Measurements from ENCODE around the gene FAM111A.
"Not testable (repeated sequence)": the region's sequence is repeated elsewhere in the genome, so short reads cannot be mapped to it uniquely, and the experiment has no call there.

Gene FAM111A

GRCh38 chr11:59142530-59143507, at the start of gene FAM111A:
Gene FAM111A, plus strand, starts transcription at chr11:59142856. Its CDS starts 6,017 bp downstream, at chr11:59148873.
- DNase-seq, result no peak

GRCh38 chr11:59093576-59093975, 49.1 kb upstream of the FAM111A start:
- not testable (repeated sequence) for DNase-seq

GRCh38 chr11:59095225-59095624, 47.4 kb upstream of the FAM111A start:
- not testable (repeated sequence) for DNase-seq

GRCh38 chr11:59095972-59096575, 46.6 kb upstream of the FAM111A start:
- not testable (repeated sequence) for DNase-seq

GRCh38 chr11:59097113-59097708, 45.4 kb upstream of the FAM111A start:
- peak; percentile 12 for DNase-seq

GRCh38 chr11:59097938-59098337, 44.7 kb upstream of the FAM111A start:
- not testable (repeated sequence) for DNase-seq

DNA sequence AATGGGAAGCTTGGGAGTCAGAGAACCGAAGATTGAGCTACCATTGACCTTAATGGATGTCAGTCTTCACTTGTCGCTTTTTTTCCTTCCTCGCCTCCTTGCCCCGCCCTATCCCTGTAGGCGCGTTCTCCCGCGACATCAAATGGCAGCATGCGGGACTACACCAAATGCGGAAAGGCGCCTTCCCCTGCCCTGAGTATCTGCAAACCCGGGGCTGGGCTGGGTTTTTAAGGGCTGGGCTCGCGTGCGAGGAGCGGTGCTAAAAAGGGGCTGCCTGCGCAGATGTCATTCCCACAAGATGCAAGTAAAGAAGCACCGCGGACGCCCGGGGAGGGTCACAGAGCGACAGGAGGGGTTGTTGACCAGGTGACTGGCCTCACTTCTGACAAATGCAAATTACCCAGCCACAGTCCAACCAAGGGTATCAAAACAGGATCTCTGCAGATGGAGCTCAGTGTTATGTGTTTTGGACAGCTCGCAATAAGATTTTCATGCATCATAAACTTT, 40.3 kb upstream of the FAM111A start:
- no peak for DNase-seq

- DNase-seq, result peak; percentile 90
Observed at GRCh38 chr11:59106363-59107336, 36.0 kb upstream of the FAM111A start, which contains the start of gene FAM111B. Gene FAM111B, plus strand, starts transcription at chr11:59107237. Its CDS starts 2,389 bp downstream, at chr11:59109626.

GRCh38 chr11:59107721-59108120, 34.9 kb upstream of the FAM111A start:
- not testable (repeated sequence) for DNase-seq

DNA sequence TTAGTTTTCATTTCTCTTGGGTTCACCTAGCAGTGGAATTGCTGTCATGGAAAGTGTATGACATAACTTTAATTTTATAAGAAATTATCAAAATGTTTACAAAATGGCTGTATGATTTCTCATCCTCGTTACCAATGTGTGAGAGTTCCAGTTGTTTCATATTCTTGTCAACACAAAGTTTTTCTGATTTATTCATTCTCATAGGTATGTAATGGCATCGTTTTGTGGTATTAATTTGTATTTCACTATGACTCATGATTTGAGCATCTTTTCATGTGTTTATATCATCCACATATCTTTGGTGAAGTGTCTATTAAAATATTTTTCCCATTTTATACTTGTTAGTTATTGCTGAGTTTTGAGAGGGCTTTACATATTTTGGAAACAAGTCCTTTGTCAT, 30.2 kb upstream of the FAM111A start:
- no peak for DNase-seq

GRCh38 chr11:59114344-59114743, 28.3 kb upstream of the FAM111A start:
- no peak for DNase-seq

GRCh38 chr11:59115553-59115952, 27.1 kb upstream of the FAM111A start:
- no peak for DNase-seq

DNA sequence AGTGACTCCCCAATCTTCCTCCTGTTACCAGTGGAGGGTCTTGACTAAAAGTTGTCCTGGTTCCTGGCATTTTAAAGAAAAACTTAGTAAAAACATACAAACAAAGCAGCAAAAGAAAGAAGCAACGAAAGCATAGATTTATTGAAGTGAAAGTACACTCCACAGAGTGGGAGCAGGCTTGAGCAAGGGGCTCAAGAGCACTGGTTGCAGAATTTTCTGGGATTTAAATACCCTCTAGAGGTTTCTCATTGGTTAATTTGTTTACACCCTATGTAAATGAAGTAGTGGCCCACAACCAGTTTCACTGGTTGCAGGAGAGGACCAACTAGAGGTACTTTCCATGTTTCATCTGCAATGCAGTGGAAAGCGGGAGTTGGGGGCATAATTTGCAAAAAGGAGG, 24.9 kb upstream of the FAM111A start:
- DNase-seq, result no peak

GRCh38 chr11:59119826-59120225, 22.8 kb upstream of the FAM111A start:
- no peak for DNase-seq

- DNase-seq, result peak; percentile 28
Observed at GRCh38 chr11:59135648-59136461, 6.8 kb upstream of the FAM111A start.

- not testable (repeated sequence) for DNase-seq
Observed at GRCh38 chr11:59136551-59136950, 6.1 kb upstream of the FAM111A start.

DNA sequence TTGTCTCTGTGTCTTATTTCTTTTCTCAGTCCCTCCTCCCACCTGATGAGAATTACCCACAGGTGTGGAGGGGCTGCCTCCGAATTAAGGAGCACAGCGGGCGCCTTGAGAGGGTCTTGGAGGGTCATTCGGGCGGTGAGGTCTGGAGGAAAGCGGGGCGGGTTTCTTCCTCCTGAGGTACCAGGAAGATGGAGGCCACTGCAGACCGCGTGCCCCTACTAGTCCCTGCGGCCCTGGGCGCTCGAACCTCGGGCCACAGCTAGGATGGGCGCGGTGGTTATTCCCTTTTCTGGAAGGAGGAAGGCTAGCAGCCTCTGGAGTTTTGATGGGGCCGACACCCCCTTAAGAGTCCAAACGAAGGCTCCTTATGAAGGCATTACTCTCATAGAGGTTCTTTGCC, 5.5 kb upstream of the FAM111A start:
- DNase-seq, result no peak

- no peak for DNase-seq
Observed at GRCh38 chr11:59138643-59139042, 4.0 kb upstream of the FAM111A start.

DNA sequence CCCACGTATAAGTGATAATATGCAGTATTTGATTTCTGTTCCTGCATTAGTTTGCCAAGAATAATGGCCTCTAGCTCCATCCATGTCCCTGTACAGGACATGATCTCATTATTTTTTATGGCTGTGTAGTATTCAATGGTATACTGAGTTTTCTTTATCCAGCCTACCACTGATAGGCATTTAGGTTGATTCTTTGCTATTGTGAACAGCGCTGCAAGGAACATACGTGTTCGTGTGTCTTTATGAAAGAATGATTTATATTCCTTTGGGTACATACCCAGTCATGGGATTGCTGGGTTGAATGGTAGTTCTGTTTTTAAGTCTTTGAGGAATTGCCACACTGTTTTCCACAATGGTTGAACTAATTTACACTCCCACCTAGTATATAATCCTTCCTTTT, 1.5 kb upstream of the FAM111A start:
- DNase-seq, result no peak

- no peak for DNase-seq
Observed at GRCh38 chr11:59141673-59142460, 789 bp upstream of the FAM111A start.
